Retinal pigment epithelial cell (primary cell): Measurements from ENCODE around the gene CDH19.

Experiments used
- DNase-seq: peaks from one replicate; pipeline ENCODE4 v3.0.0-alpha.2; 2010; ENCODE audit warnings: low read depth
- H3K4me3 ChIP-seq: 2 replicates; pipeline ENCODE4 v1.5.1; 2011; ENCODE audit warnings: mild to moderate bottlenecking, low read length, control low read depth, moderate library complexity
- CTCF ChIP-seq: conservative IDR thresholded peaks from 2 replicates; pipeline ENCODE4 v1.5.1; 2011; ENCODE audit warnings: low read depth, low read length, control low read depth, inconsistent platforms

Gene CDH19

GRCh38 chr18:66553824-66554223 lies 50.1 kb downstream of the CDH19 start:
- DNase-seq: peak; percentile 30
- TF ChIP-seq CTCF: no peak
- H3K4me3 ChIP-seq: no peak overlapping the region

GRCh38 chr18:66550366-66550765 lies 53.5 kb downstream of the CDH19 start:
- TF ChIP-seq CTCF: no peak
- H3K4me3 ChIP-seq: no peak overlapping the region
- DNase-seq: no peak

GRCh38 chr18:66548747-66549146 lies 55.1 kb downstream of the CDH19 start:
- no peak overlapping the region for H3K4me3 ChIP-seq
- DNase-seq: no peak
- no peak for TF ChIP-seq CTCF

- no peak overlapping the region for H3K4me3 ChIP-seq
- no peak for DNase-seq
- TF ChIP-seq CTCF: no peak
Observed at GRCh38 chr18:66534110-66534509, 69.8 kb downstream of the CDH19 start.

GRCh38 chr18:66533693-66534092 lies 70.2 kb downstream of the CDH19 start:
- no peak overlapping the region for H3K4me3 ChIP-seq
- no peak for DNase-seq
- no peak for TF ChIP-seq CTCF

GRCh38 chr18:66523219-66523991 lies 80.5 kb downstream of the CDH19 start:
- no peak for DNase-seq
- no peak overlapping the region for H3K4me3 ChIP-seq
- TF ChIP-seq CTCF: no peak

GRCh38 chr18:66513996-66514395 lies 89.9 kb downstream of the CDH19 start:
- no peak for DNase-seq
- no peak for TF ChIP-seq CTCF
- no peak overlapping the region for H3K4me3 ChIP-seq
